RWPE1 (cell line): ENCODE data around the gene VBP1.
A peak's percentile ranks its signal among the peaks of the same experiment; 100 is the strongest.
"Not testable (repeated sequence)": the region's sequence is repeated elsewhere in the genome, so short reads cannot be mapped to it uniquely, and the experiment has no call there.

Experiments
- CTCF ChIA-PET: fragments of 350-600 bp; sonication (Branson Sonifier 250); formaldehyde crosslinking; extraction: SDS; loops from one replicate; lab custom pipeline; 2021; lab: Yijun Ruan, JAX
- POLR2A ChIA-PET: fragments of 400-600 bp; formaldehyde crosslinking; extraction: SDS; loops from one replicate; lab custom pipeline; 2020; ENCODE audit warnings: antibody characterized with exemption; ENCODE audit not compliant: low non-redundant PET; lab: Yijun Ruan, JAX
- DNase-seq: peaks from one replicate; pipeline ENCODE4 v3.0.0; 2012; ENCODE audit warnings: low spot score
- H3K27ac ChIP-seq: fragments of 450-650 bp; 2 replicates; pipeline ENCODE4 v1.5.1; 2017
- TF ChIP-seq, protein P1 (sequence below): fragments of 450-650 bp; conservative IDR thresholded peaks from 2 replicates; pipeline ENCODE4 v1.5.1; 2017; ENCODE audit warnings: low read depth, mild to moderate bottlenecking

VBP1 gene

DNA sequence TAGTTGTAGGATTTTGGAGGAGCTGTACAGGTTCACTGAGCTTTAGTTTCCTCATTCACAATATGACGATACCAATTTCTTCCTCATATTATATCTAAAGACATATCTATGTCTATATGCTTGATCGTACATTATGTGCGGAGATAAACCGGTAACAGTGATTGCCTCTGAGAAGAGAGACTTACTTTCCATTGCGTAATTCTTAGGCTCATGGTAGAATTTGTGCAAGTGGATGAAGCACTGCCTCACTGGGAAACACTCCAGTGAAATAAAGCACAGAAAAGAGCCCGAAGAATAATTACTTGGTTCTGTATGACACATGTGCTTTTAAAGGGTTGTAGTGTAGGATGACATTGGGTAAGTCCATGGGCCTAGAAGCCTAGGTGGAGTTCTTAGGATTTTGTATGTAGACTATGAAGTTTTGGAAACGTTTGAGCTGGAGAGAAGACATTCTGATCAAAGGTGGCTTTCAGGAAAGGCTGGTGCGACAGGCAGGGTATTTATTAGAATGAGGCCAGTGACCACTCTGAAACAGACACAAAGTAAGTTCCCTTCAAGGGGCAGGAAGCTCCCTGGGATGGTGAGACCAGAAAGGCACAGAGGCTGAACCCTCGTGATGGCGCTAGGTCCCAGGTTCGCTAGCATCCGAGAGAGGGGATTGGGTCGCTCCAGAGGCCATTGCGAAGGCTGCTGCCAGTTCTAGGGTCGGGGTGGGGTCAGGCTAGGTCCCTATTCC is 649 bp upstream of the VBP1 start:
- POLR2A ChIA-PET, result no interaction called here
- peak overlapping the region; percentile 81 for H3K27ac ChIP-seq
- CTCF ChIA-PET, result interaction anchor here (1.0 kb wide), 1 partner anchor 298 kb away, joined by 3 read pairs; no protein-coding TSS in a partner anchor
- DNase-seq, result no peak
- TF ChIP-seq, protein P1, sequence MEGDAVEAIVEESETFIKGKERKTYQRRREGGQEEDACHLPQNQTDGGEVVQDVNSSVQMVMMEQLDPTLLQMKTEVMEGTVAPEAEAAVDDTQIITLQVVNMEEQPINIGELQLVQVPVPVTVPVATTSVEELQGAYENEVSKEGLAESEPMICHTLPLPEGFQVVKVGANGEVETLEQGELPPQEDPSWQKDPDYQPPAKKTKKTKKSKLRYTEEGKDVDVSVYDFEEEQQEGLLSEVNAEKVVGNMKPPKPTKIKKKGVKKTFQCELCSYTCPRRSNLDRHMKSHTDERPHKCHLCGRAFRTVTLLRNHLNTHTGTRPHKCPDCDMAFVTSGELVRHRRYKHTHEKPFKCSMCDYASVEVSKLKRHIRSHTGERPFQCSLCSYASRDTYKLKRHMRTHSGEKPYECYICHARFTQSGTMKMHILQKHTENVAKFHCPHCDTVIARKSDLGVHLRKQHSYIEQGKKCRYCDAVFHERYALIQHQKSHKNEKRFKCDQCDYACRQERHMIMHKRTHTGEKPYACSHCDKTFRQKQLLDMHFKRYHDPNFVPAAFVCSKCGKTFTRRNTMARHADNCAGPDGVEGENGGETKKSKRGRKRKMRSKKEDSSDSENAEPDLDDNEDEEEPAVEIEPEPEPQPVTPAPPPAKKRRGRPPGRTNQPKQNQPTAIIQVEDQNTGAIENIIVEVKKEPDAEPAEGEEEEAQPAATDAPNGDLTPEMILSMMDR, result no peak

DNA sequence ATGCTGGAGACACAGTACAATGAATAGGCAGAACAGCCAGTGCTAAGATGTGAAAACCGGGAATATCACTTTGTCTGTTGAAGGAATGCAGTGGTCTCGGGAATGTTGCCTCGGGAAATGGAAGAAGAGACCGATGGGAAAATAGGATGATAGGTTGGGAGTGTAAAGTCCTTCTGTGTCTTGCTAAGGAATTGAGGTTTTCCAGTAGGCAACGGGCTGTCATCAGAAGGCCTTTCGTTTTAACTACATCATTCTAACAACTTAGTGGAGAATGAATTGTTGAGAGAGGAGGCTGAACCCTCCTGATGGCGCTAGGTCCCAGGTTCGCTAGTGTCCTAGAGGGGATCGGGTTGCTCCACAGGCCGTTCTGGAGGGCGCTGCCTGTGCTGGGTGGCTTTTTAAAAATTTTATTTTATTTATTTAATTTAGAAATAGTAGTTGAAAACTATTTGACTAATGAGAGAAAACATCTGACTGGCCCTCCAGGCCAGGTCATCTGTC is 730 bp downstream of the VBP1 start:
- H3K27ac ChIP-seq, result peak overlapping the region; percentile 81
- DNase-seq, result no peak
- CTCF ChIA-PET, result interaction anchor here (0.6 to 1.6 kb wide), 6 partner anchors 9 to 299 kb away, joined by 3 to 6 read pairs (median 4); no protein-coding TSS in a partner anchor
- POLR2A ChIA-PET, result no interaction called here
- TF ChIP-seq, protein P1, result no peak; the same call in none of the 2 replicates

DNA sequence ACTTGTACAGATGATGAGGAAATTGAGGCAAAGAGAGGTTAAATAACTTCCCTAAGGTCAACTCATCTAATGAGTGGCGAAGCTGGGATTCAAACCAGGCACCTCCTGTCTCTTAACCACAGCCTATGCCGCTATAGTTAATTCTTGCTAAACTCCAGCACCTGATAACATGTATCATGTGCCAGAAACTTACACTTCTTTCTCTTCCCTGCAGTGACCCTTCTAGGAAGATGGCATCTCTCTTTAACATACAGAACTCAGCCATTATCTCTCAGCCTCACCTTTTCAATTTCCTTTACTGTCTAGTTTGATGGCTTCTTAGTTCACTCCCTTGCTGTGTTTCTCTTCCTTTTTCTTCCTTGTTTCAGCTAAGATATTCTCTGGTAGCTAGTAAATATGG is 2.5 kb downstream of the VBP1 start:
- no peak for DNase-seq
- H3K27ac ChIP-seq, result no peak overlapping the region
- TF ChIP-seq, protein P1, result no peak
- CTCF ChIA-PET, result no interaction called here
- POLR2A ChIA-PET, result no interaction called here

DNA sequence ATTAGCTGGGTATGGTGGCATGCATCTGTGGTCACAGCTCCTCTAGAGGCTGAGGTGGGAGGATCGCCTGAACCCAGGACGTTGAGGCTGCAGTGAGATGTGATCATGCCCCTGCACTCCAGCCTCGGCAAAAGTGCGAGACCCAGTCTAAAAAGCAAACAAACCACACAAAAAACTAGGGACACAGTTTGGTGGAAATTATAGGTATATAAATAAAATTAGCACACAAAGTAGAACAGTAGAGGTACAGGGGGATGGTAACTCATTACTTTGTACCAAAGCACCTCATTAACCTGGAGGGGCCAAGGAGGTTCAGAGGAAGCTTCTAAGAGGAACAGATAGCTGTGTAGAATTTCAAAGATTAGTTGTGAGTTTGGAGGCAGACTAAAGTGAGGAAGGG is 5.1 kb downstream of the VBP1 start:
- no peak for DNase-seq
- TF ChIP-seq, protein P1, result no peak
- ChIA-PET CTCF (no interaction called here), POLR2A (no interaction called here)
- H3K27ac ChIP-seq, result no peak overlapping the region

DNA sequence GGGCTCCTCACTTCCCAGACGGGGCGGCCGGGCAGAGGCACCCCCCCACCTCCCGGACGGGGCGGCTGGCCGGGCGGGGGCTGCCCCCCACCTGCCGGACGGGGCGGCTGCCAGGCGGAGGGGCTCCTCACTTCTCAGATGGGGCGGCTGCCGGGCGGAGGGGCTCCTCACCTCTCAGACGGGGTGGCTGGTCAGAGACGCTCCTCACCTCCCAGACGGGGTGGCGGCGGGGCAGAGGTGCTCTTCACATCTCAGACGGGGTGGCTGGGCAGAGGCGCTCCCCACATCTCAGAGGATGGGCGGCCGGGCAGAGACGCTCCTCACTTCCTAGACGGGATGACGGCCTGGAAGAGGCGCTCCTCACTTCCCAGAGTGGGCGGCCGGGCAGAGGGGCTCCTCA is 7.5 kb downstream of the VBP1 start:
- H3K27ac ChIP-seq, POLR2A ChIA-PET, DNase-seq, CTCF ChIA-PET: not testable (repeated sequence)

DNA sequence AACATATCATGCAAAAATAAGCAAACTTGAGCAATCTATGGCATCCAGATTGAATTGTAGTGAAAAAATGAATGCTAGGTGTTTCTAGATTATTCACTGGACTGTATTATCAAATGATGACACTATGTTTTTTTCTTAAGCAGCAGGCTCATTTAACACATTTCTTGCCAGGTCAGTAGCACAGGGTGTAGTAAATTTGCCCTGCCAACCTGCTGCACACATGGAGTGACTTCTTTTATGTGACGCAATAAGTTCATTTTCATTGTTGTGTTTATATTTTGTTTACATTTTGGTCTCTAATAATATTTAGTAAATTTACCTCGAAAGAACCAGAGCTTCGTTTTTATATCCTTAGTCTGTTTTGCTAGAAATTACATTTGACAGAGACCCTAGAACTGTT is 9.5 kb downstream of the VBP1 start:
- TF ChIP-seq, protein P1, result no peak
- no peak overlapping the region for H3K27ac ChIP-seq
- ChIA-PET CTCF (interaction anchor here (2.2 kb wide), 1 partner anchor 9 kb away, joined by 6 read pairs; the partner anchor contains the start of gene VBP1), POLR2A (no interaction called here)
- no peak for DNase-seq

DNA sequence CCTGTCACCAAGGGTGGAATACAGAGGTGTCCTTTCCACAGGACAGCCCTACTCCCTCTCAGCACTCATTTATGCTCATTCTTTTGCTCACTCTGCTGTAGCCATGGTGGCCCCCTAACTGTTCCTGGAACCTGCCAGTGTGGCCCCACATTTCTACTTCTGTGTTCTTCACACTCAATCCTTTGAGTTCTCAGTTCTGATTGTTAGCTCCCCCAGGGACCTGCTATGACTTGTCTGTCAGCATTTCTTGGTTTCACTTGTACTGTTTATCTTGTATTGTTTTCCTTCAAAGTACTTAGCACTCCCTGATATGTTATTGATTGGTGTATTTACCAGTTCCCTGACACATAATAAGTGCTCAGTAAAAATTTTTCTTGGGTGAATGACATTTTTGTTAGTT is 14.9 kb downstream of the VBP1 start:
- ChIA-PET POLR2A (no interaction called here), CTCF (interaction anchor here (1.2 kb wide), 1 partner anchor 14 kb away, joined by 3 read pairs; no protein-coding TSS in a partner anchor)
- no peak for DNase-seq
- no peak overlapping the region for H3K27ac ChIP-seq
- TF ChIP-seq, protein P1, result no peak
